HG03571 (cell line): ENCODE results near the gene HYDIN.
"Not testable (repeated sequence)": the region's sequence is repeated elsewhere in the genome, so short reads cannot be mapped to it uniquely, and the experiment has no call there.

Source experiments
- ATAC-seq: cut with Tn5 transposase; IDR thresholded peaks from one replicate; pipeline ENCODE4 v1.9.1; 2021; ENCODE audit not compliant: unreplicated experiment

Gene HYDIN

GRCh38 chr16:71009440-71010223, 220.9 kb downstream of the HYDIN start:
- not testable (repeated sequence) for ATAC-seq

DNA sequence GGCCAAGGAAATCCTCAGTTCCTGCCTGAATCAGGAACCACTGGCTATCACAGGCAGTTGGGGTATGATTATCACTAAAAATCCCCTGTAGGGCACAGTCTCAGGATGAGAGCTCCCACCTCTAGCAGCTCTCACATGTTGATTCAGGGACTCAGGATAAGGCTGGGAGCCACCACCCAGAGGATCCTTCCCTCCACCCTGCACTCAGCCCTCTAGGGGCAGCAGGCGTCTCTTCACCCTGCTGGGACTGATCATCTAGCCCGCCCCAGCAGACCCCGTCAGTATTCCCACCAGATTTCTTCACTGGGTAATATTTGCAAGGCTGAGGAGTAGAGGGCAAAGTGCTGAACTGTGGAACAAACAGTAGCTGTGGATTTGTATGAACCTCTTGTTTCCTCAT, 224.0 kb downstream of the HYDIN start:
- not testable (repeated sequence) for ATAC-seq

GRCh38 chr16:70999735-71000134, 230.8 kb downstream of the HYDIN start:
- not testable (repeated sequence) for ATAC-seq

DNA sequence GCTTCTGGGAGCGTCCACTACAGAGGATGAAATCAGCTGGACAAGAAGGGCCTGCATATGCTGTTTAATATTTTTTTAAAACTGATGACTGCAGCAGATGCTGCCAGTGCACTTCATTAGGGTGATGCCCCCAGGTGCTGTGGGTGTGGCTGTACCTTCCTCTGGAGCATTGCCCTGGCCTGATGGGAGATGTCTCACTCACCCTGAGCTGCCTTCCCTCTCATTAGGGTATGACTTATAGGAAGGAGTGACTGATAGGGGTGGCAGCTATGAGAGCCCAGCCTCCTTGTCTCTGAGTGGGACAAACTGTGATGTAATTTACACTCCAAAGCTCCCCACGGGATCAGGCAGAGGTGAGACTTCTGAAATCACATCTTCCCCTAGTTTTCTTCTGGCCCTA, 234.7 kb downstream of the HYDIN start:
- ATAC-seq: not testable (repeated sequence)

GRCh38 chr16:70992511-70992910, 238.0 kb downstream of the HYDIN start:
- ATAC-seq: not testable (repeated sequence)

DNA sequence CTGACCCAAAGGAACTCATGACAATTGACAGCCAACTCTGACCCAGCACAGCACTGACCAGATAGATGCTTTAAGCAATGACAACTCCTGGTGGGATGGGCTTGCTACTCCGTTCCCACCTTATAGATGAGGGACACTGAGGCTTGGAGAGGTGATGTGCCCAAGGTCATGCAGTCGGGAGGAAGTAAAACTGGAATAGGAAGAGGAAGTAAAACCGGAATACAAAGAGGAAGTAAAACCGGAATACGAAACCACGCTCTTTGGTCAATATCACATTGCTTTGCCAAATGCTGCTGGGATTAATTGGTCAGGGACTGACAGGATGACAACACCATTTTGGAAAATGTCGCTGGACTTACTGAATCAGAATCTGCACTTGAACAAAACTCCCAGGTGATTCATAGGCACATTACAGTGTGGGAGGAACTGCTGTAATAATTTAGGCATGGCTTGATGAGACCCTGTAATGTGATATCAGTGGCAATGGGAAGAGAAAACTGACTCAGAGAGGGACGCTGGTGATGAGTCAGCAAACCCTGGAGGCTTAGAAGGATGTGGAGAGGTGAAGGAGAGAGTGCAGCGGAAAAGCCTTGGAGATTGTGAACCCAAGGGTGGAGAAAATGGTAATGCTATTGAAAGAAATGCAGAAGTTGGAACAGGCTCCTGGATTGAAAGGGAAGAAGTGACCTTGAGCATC, 243.4 kb downstream of the HYDIN start:
- not testable (repeated sequence) for ATAC-seq

DNA sequence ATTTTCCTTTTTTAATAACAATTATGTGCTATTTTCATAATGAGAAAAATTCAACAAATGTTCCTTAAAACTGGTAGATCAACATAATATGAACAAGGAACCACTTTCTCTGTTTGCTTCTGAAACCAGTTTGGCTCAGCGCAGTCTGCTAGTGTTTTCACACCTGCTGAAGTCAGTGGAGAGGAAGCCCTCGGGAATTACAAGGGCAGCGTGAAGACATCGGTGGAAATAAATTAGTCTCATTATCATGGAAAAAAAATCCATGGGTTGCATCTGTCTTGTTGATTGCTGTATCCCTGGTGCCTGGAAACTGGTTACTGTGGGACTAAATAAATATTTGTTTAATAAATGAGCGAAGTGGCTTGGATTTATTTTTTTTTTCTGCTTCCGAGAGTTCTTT, 245.8 kb downstream of the HYDIN start:
- not testable (repeated sequence) for ATAC-seq

DNA sequence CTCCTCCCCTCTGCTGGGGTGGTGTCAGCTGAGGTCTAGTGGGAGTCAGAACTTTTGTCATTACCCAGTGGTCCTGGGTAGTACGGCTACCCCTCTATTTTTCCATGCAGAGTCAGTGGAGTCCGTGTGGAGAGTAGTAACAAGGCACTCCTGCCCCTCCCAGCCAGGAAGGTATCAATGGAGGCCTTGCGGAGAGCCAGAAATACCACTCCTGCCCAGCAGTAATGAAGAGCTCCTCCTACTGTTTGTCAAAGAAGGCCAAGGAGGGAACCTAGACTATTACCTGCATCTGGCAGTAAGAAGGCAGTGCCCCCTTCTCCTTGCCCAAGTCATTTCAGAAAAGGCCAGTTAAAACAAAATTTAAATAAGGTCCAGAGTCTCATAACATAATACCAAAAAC, 262.2 kb downstream of the HYDIN start:
- not testable (repeated sequence) for ATAC-seq

GRCh38 chr16:70960169-70960568, 270.4 kb downstream of the HYDIN start:
- not testable (repeated sequence) for ATAC-seq

DNA sequence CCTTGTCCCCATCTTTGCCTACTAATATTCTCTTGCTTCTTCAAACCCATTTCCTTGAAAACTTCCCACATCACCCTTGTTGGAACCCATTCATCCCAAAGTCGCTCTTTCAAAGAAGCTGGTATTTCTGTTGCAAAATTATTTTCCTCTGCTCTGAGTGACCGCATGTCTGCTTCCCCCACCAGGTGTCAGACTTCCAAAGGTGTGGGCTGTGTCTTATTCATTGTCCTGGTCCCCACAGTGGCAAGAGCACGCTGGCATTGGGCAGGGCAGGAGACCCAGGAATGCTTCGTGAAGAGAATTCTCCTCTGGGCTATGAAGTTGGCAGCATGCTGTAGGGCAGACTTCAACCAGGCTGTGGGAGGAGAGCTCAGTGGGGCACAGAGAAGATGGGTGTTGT, 275.6 kb downstream of the HYDIN start:
- ATAC-seq: not testable (repeated sequence)

- ATAC-seq: not testable (repeated sequence)
Measured at GRCh38 chr16:70953824-70954223, 276.7 kb downstream of the HYDIN start.

- ATAC-seq: not testable (repeated sequence)
Measured at GRCh38 chr16:70943551-70943950, 287.0 kb downstream of the HYDIN start.

- not testable (repeated sequence) for ATAC-seq
Measured at GRCh38 chr16:70939690-70940359, 290.7 kb downstream of the HYDIN start.

- ATAC-seq: not testable (repeated sequence)
Measured at GRCh38 chr16:70936781-70937525, 293.6 kb downstream of the HYDIN start.

GRCh38 chr16:70935325-70935724, 295.2 kb downstream of the HYDIN start:
- ATAC-seq: not testable (repeated sequence)

DNA sequence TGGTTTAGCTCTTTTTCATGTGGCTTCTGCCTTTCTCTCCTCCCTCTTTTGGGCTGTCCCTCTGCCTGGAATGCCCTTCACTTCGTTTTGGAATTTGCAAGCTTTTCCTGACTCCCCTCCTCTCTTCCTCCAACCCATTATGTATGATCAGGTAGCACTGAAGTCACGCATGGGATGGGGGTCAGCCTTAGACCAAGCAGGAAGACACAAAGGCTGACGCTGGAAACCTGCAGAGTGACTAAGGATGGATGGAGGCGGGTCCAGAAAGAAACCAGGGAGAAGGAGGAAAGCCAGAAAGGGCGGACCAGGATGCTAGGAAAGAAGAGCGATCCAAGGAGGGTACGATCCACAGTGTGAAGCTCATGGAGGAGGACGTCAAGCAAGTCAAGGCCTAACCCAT, 296.8 kb downstream of the HYDIN start:
- ATAC-seq: not testable (repeated sequence)

GRCh38 chr16:70930757-70931156, 299.8 kb downstream of the HYDIN start:
- ATAC-seq: not testable (repeated sequence)

- ATAC-seq: not testable (repeated sequence)
Measured at GRCh38 chr16:70922164-70922563, 308.4 kb downstream of the HYDIN start.

GRCh38 chr16:70920661-70921060, 309.9 kb downstream of the HYDIN start:
- ATAC-seq: not testable (repeated sequence)

GRCh38 chr16:70888208-70888607, 342.3 kb downstream of the HYDIN start:
- ATAC-seq: not testable (repeated sequence)

GRCh38 chr16:70884652-70885051, 345.9 kb downstream of the HYDIN start:
- not testable (repeated sequence) for ATAC-seq
